ENCODE data around the gene GTF3A. TPM values are rescaled to one million over a fixed set of nuclear protein-coding genes. Genes with fewer than 3 reads are reported as not detected.

The GTF3A gene
- total RNA-seq, 1 donor from 2014 or later = 75.9 TPM

GRCh38 chr13:27405546-27406134, 18.8 kb upstream of the GTF3A start:
- Mint-ChIP-seq H3K27me3 (peaks cover 3% of the 10 kb centered on the region), H3K27ac (no peak overlapping the region), H3K4me3 (ENCODE audit: low read depth) (no peak overlapping the region), H3K4me1 (ENCODE audit: low read depth) (peaks cover 60% of the 10 kb centered on the region), H3K36me3 (ENCODE audit: insufficient read depth) (no peaks in the 10 kb centered on the region), H3K9me3 (ENCODE audit: low read depth) (no peaks in the 10 kb centered on the region)
- no peak for DNase-seq (ENCODE audit: low spot score, unreplicated experiment)
- no peak for TF ChIP-seq CTCF (IDR thresholded peaks at IDR 0.05; ENCODE audit: unreplicated experiment)

- no peaks in the 10 kb centered on the region for H3K36me3 Mint-ChIP-seq (ENCODE audit: insufficient read depth)
- no peaks in the 10 kb centered on the region for H3K9me3 Mint-ChIP-seq (ENCODE audit: low read depth)
- H3K4me3 Mint-ChIP-seq (ENCODE audit: low read depth) = no peak overlapping the region
- no peak for DNase-seq (ENCODE audit: low spot score, unreplicated experiment)
- H3K27me3 Mint-ChIP-seq = peaks cover 3% of the 10 kb centered on the region
- no peak overlapping the region for H3K27ac Mint-ChIP-seq
- peaks cover 55% of the 10 kb centered on the region for H3K4me1 Mint-ChIP-seq (ENCODE audit: low read depth)
- TF ChIP-seq CTCF (IDR thresholded peaks at IDR 0.05; ENCODE audit: unreplicated experiment) = peak; percentile 54
These were observed 18.1 kb upstream of the GTF3A start for GRCh38 chr13:27406178-27406939.

GRCh38 chr13:27408074-27408473, 16.3 kb upstream of the GTF3A start:
- Mint-ChIP-seq H3K4me1 (ENCODE audit: low read depth) (peaks cover 40% of the 10 kb centered on the region), H3K4me3 (ENCODE audit: low read depth) (no peak overlapping the region), H3K27me3 (peaks cover 7% of the 10 kb centered on the region), H3K36me3 (ENCODE audit: insufficient read depth) (no peaks in the 10 kb centered on the region), H3K27ac (no peak overlapping the region), H3K9me3 (ENCODE audit: low read depth) (no peaks in the 10 kb centered on the region)
- no peak for TF ChIP-seq CTCF (IDR thresholded peaks at IDR 0.05; ENCODE audit: unreplicated experiment)
- no peak for DNase-seq (ENCODE audit: low spot score, unreplicated experiment)

GRCh38 chr13:27409013-27409412, 15.4 kb upstream of the GTF3A start:
- H3K9me3 Mint-ChIP-seq (ENCODE audit: low read depth) = no peaks in the 10 kb centered on the region
- H3K27me3 Mint-ChIP-seq = peaks cover 7% of the 10 kb centered on the region
- no peak for DNase-seq (ENCODE audit: low spot score, unreplicated experiment)
- H3K36me3 Mint-ChIP-seq (ENCODE audit: insufficient read depth) = no peaks in the 10 kb centered on the region
- H3K4me1 Mint-ChIP-seq (ENCODE audit: low read depth) = peaks cover 31% of the 10 kb centered on the region
- no peak overlapping the region for H3K4me3 Mint-ChIP-seq (ENCODE audit: low read depth)
- H3K27ac Mint-ChIP-seq = no peak overlapping the region
- no peak for TF ChIP-seq CTCF (IDR thresholded peaks at IDR 0.05; ENCODE audit: unreplicated experiment)

- no peaks in the 10 kb centered on the region for H3K36me3 Mint-ChIP-seq (ENCODE audit: insufficient read depth)
- H3K4me1 Mint-ChIP-seq (ENCODE audit: low read depth) = peaks cover 9% of the 10 kb centered on the region
- no peak overlapping the region for H3K4me3 Mint-ChIP-seq (ENCODE audit: low read depth)
These were observed 13.1 kb upstream of the GTF3A start for GRCh38 chr13:27411341-27411740.

More at GRCh38 chr13:27411341-27411740, 13.1 kb upstream of the GTF3A start:
- no peak overlapping the region for H3K27ac Mint-ChIP-seq
- H3K9me3 Mint-ChIP-seq (ENCODE audit: low read depth) = no peaks in the 10 kb centered on the region
- TF ChIP-seq CTCF (IDR thresholded peaks at IDR 0.05; ENCODE audit: unreplicated experiment) = no peak
- no peak for DNase-seq (ENCODE audit: low spot score, unreplicated experiment)
- H3K27me3 Mint-ChIP-seq = peaks cover 20% of the 10 kb centered on the region

Data from progenitor cell of endocrine pancreas (in vitro differentiated cells).